ELF-1 (cell line): Measurements from ENCODE around the gene TRPM3.
A peak's percentile ranks its signal among the peaks of the same experiment; 100 is the strongest.

Source experiments
- DNase-seq: peaks from one replicate; pipeline ENCODE4 v3.0.0-alpha.2; 2016; ENCODE audit warnings: low read depth, low spot score

The TRPM3 gene

DNA sequence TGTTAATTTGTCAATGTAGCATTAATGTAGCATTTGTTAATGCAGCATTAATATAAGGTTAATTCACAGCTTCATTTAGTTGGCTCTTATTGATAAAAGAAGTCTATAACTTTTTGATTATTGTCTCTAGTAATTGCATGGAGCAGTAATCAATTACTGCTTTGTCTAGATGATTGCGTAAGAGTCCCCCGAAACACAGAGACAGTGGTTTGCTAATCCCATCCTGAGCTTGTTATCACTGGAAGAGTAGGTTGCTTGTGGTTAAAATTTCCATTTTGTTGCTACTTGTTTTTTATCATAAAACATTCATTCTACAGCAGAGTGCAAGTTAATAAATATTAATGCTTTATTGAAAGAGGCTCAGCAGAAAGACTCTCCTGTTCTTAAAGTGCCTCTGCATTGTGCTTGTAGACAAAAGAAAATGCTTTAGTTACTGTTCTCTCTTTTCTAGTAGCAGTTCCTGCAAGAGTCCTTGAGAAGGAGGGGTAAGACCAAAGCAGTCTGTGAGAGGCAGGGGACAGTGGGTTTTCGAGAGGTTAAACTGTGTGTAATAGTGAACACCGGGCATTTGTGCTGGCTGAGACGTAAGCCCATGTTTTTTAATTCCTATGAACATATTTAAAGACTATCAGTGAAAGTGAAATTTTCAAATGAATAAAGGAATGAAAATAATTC is 291.7 kb downstream of the TRPM3 start:
- no peak for DNase-seq

DNA sequence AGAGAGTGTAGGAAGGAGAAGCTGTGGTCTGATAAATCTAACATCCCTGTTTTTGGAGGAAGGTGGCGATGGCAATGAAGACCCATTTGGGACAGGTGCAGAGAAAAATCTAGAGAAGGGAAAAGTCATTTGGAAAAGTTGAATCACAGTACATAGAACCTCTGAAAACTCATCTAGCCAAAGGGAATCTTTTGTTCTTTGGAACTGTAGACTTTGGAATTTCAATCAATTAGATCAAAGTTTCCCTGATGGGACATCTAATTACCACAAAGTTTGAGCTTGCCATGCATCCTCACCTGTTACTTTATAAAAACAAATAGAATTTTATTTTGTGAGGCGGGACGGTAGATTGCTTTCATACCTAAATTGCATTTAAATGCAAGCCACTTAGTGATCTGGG is 294.9 kb downstream of the TRPM3 start:
- DNase-seq = no peak

GRCh38 chr9:70823284-70823683 is 298.1 kb downstream of the TRPM3 start:
- DNase-seq = no peak

DNA sequence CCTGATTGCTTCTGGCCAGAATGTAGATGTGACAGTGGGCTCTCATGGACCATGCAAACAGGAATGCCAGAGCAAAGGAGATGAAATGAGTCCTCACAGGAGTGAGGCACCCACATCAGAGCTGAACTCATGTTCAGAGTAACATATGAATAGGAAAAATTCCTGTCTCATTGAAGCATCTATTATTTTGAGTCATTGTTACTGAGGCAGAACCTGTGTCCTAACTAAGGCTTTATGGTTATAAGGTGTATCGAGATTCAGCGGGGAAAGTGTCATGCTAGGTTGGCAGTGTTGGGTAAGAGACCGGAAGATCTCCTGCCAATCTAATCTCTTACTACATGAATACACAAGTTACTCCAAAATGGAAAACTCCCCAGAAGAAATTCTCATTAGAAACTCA is 304.1 kb downstream of the TRPM3 start:
- no peak for DNase-seq

GRCh38 chr9:70816891-70817290 is 304.5 kb downstream of the TRPM3 start:
- no peak for DNase-seq

DNA sequence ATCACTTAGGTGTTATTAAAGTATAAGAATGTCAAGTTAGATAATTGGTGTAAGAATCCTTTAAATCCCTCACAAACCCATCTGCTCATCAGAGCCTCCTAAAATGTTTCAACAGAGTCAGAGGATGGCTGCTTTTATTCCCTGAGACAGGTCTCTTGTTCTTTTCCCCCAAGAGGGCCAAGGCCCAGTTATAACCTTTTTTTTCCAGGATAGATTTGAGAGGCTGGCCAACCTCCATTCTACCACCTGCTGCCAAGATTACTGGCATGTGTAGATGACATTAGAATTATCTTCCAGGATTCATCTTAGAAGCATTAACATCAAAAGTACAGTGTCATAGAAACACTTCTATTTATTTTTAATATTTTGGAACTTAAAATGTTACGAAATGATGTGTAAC is 305.1 kb downstream of the TRPM3 start:
- DNase-seq = no peak

- DNase-seq = no peak
Measured at GRCh38 chr9:70814597-70814996, 306.8 kb downstream of the TRPM3 start.

DNA sequence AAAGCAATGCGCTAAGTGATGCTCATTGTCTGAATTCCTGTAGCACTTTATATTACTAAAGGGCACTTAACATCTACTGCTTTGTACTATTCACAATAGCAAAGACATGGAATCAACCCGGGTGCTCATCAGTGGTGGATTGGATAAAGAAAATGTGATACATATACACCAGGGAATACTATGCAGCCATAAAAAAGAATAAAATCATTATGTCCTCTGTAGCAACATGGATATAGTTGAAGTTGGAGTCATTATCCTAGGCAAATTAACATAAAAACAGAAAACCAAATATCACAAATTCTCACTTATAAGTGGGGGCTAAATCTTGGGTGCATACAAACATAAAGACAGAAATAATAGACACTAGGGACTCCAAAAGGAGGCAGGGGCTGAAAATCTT is 308.3 kb downstream of the TRPM3 start:
- no peak for DNase-seq

DNA sequence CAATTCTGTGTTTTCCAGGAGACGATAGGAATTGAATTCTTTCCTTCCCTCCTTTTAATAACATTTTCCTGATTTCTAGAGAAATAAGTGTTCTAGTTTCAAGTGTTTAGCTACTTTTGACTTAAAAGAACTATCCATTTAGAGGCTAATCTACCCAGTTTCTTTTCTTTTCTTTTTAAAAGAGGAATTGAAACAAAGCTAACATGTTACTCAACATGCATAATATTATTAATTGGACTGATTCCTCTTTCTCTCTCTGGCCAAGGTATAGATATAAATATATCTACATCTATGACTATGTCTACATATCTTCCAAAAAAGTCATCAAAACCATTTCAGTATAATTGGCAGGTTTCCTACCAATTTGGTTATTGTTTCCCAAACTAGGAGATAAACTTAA is 309.8 kb downstream of the TRPM3 start:
- DNase-seq = no peak

DNA sequence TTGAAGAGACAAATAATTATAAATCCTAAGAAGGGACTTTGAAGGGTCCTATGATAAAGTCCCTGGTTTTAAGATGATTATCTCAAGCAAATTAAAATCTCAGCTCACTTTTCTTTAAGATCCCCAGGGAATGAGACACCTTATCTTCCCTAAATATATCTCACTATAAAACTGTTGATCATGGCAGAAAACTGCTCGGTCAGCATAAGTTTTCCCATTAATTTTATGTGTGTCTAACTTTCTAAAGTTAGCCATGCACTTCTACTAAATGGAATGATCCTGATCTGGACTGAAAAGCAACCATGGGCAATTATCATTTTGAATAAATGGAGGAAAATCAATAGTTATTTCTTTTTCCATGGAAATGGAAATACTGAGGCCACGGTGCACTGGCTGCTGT is 314.5 kb downstream of the TRPM3 start:
- DNase-seq = no peak

- peak; percentile 5 for DNase-seq
Measured at GRCh38 chr9:70805949-70806348, 315.5 kb downstream of the TRPM3 start.

DNA sequence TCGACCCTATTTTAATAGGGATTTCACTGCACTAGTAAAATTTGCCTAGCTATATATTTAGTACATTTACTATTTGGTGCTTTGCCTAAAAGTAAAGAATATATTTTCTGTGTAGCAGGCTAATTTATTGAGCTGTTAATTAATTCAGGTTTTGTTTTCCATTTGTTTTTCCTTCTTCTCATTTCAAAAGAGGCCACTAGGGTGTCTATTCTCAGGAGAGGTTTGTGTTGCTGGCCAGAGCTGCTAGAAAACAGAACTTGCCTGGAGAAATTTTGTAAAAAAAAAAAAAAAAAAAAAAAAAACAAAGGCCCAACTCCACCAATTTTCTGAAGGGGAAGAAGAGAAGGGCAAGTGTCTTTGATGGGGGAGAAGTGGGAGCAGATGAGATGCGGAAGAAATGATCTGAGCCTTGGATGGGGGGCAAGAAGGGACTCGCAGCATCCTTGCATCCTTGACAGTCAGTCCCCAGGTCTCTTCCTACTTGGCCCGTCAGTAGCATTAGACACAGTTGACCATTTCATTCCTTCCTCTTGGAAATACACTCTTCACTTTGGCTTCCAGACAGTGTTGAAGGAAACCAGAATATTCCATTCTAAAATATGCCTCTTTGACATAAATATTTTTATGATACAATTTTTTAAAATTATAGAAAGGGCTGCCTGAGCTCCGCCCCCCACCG is 318.5 kb downstream of the TRPM3 start:
- DNase-seq = peak; percentile 8

DNA sequence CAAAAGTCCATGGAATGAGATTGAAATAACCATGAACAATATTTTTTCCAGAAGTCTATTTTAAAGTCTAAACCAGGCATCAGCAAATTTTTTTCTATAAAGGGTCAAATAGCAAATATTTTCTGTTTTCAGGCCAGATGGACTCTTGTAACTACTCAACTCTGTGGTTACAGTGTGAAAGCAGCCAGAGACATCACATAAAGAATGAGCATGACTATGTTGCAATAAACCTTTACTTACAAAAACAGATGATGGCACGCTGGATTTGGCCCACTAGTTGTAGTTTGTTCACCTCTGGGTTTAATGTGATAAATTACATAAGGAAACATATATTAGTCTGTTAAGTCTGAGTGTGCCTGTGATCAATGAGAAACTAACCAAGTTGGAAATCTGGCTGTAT is 319.2 kb downstream of the TRPM3 start:
- DNase-seq = no peak

DNA sequence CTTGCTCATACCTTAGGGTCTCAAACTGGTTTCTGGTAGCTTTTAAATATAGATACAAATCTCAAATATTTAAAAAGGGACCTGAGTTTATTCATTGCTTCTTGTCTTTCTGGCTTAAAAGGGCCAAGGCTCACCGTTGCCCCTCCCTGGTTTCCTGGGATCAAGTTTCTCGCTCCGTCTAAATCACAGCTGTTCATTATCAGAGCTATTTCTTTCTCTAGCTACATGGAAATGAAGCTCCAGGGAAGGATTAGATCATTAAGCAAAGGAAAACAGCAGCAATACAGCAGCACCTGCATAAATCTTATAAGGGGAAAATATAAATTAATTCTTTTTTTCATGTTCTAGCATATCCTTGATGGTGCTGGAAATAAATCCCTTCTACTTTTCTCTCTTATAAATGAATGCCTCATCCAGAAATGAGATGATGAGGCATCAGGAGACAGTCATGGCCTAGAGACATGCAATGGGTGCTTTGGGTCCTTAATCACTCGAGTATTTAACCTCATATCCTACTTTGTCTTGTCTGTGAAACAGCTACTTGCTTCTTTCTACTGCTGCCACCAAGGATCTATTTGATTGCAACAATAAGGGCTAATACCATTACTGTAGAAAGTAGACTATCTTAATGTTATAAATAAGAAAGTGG is 320.1 kb downstream of the TRPM3 start:
- no peak for DNase-seq

- DNase-seq = no peak
Measured at GRCh38 chr9:70798018-70798417, 323.4 kb downstream of the TRPM3 start.

DNA sequence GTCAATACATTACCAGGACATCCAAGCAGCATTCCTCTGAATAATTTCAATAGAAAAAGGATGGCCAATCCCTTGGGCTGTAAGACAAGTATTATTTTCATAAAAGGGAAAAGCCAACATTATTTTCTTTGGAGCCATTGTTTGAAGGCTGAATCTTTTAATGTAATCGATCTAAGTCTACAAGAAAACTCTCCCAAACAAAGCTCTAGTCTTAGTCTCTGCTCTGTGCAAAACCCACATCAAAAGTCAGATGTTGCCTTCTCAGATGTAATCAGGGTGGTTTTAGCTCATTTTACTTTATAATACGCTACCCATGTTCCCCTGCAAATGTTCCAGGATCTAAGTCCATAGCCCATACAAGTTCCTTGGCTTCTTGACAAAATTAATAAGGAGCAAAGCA is 325.6 kb downstream of the TRPM3 start:
- no peak for DNase-seq

GRCh38 chr9:70792796-70793195 is 328.6 kb downstream of the TRPM3 start:
- no peak for DNase-seq

DNA sequence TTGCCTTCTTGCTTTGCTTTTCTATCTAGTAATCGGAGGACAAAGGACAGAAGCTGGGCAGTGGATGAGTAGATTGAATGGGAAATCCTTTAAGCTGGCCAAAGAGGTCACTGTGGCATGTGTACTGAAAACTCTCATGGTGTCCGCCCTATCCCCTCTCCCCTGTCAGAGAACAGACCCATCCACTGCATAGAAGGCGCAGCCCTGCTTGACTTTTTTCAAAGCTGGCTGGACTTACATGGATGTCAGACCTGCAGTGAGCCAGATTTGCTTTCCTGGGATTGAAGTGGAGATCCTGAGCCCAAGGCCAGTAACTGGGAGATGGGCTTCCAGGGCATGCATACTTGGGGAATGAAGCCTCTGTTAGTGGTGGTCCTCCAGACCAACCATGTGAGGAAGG is 329.5 kb downstream of the TRPM3 start:
- no peak for DNase-seq

DNA sequence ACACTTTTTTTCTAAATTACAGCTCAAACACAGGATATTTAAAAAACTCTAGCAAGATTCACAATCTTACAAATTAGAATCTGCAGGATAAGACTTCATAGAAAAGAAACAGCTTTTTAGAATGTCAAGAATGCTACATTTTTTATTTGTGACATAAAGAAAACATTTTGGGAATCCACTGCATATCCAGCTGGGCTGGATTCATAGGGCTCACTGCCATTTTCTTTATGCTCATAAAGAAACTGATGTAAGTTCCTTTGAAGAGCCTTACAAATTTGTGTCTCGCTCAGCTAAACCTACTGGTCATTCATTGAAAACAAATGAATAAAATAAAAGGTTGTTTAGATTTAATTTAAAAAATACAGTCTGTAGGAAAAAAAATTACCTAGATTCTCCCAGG is 332.3 kb downstream of the TRPM3 start:
- DNase-seq = no peak

GRCh38 chr9:70784456-70784855 is 337.0 kb downstream of the TRPM3 start:
- DNase-seq = no peak

DNA sequence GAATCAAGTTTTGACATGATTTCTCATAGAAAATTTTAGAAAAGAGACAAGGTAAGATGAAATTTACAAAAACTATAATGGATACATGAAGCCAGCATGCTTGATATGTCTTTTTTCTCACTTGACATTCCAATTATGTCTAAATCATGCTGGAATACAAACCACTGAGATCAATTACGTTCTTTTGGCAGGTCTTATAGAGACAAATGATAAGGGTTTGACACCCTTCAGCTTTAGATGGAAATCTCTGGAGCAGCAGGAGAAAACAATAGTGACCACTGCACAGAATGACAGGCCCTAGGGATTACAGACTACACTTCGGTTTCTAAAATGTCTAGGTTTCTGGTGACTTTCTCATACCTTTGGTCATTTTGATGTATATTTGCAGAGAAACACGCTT is 342.9 kb downstream of the TRPM3 start:
- DNase-seq = no peak

DNA sequence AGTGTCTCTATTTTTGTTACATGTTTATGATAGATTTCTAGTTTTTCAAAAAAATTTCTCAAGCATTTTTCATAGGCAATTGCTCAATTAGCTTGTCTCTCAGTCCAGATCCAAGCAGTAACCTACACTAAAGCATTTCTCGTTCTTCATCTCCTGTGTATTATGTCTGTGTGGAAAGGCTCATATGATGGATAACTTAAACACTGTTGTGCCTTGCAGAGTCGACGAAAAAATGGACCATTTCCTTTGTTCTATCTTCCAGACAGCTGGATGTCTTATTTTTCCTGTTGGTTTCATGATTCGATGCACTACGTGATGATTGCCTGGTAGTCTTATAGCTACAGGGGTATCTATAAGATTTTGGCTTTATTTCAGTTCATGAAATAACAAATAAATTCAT is 347.8 kb downstream of the TRPM3 start:
- no peak for DNase-seq

DNA sequence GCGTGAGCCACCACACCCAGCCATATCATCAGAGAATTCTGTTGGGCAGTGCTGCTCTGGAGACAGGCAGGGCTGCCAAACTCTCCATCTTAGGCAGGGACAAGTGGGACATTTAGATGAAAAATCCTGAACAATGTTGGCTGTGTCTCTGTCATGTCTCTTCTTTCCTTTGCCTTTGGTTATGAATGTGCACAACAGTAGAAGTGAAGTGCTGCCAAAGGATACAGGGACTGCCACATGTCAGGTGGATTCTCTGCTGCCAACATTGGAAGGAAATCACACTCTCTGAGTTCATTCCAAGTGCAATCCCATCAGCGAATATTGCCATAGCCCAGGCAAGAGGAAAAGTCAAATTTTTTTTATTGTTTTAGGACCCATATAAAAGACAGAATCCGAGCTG is 348.8 kb downstream of the TRPM3 start:
- no peak for DNase-seq
